Epithelial cell of alveolus of lung (primary cell): ENCODE results near the gene UFC1. TPM values are rescaled to one million over a fixed set of nuclear protein-coding genes. Genes with fewer than 3 reads are reported as not detected.

Source experiments
- total RNA-seq: library from RNA; depleted of rRNA; stranded (reverse); fragments of >200 nt; gene quantifications from 2 replicates; pipeline ENCODE4 v1.2.1, GENCODE V29; 2015

The UFC1 gene
- 52.1 and 70.3 TPM in 2 replicates for total RNA-seq

GRCh38 chr1:161153682-161154337 is at the start of gene UFC1:
TSS of gene UFC1 (plus strand) at chr1:161153978. CDS start at chr1:161153998, 20 bp downstream.

DNA sequence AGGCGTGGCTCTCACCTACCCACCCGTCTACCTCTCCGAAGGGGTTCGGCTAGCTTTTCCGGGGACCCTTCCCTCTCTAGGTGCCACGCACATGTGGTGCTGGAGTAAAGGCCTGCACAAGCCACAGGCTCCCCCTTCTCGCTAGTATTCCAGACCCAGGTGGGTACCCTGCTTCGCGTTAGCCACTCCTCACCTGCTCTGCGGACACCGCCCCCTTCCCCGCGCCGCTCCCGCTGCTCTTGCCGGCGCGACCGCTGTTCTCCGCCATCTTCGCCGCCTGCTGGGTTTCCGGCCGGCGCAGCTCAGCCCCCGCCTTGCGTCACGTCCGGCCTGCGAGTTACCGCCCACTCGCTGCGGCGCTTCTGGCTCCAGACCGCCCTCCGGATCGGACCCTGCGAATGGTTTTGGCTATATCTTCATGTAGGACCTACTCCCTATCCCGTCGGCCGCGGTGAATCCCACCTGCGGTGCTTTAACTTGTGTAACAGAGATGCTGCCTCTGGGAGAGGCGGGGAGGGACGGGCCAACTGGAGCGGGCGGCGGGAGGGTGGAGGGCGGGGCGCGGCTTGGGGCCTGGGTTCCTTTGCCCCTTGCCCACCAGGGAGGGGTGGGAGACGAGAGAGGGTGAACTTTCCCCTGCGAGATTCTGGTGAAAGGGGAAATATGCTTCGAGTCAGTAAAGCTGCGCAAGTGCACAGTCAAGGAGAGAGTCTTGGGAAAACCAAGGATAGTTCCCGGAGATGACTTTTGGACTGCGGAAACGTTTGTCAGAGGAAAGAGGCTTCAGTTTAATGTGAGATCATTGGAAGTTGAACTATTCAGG is 35.8 kb upstream of the UFC1 start, which contains the start of the genes NIT1 and PFDN2:
Gene NIT1, plus strand, starts transcription at position 347 of the 823 bp plus-strand sequence. Its CDS starts 72 bp downstream, at position 419.
Gene PFDN2, minus strand, starts transcription at position 279 of the 823 bp plus-strand sequence. Its CDS starts 11 bp downstream, at position 268.

GRCh38 chr1:161132410-161133219 is 21.2 kb upstream of the UFC1 start, which contains the start of gene DEDD:
TSS of gene DEDD (minus strand) at chr1:161132667. CDS start at chr1:161124462, 8,205 bp downstream.

GRCh38 chr1:161159087-161159912 is 5.5 kb downstream of the UFC1 start, which contains the start of gene USP21:
TSS of gene USP21 (plus strand) at chr1:161159500. CDS start at chr1:161160641, 1,141 bp downstream.

GRCh38 chr1:161165742-161166668 is 12.2 kb downstream of the UFC1 start, which contains the start of gene PPOX:
TSS of gene PPOX (plus strand) at chr1:161166426. CDS start at chr1:161166848, 422 bp downstream.

DNA sequence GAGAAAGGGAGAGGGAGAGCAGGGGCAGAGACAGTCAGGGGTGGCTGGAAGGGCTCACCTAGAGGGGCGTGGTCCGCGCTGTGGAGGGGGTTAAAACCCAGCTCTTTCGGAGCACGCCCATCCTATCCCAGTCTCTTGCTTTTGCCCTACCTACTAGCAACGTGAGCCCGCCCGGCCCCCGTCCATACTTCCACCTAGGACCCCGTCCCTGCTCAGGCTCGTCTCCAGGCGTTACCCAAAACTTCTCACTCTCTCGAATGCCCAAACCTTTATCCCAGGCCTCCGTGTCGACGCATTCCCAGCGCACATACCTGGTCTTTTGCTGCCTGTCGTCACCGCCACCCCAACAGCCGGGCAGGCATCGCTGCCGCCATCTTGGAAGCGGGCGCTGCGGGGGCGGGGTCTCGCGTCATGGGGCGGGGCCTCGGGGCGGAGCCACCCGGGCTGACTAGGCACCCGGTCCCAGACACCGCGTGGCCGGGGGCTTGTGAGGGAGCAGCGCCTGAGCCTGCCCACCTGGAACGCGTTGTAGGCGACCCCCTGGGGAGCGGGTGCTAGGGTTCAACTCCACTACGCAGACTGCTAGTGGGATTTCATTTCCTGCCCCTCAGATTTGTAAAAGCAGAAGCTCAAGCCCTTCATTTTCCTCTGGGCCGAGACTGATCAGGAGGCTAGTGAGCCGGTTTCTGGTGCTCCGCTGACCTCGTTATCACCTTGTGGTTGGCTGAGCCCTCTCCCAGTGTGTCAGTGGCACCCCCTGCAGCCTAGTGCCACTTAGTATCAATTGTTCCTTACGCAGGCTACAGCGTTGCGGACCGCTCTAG is 23.5 kb downstream of the UFC1 start, which contains the start of gene B4GALT3:
Gene B4GALT3, minus strand, starts transcription at position 396 of the 824 bp plus-strand sequence. CDS start 1,447 bp downstream, outside the sequence.

DNA sequence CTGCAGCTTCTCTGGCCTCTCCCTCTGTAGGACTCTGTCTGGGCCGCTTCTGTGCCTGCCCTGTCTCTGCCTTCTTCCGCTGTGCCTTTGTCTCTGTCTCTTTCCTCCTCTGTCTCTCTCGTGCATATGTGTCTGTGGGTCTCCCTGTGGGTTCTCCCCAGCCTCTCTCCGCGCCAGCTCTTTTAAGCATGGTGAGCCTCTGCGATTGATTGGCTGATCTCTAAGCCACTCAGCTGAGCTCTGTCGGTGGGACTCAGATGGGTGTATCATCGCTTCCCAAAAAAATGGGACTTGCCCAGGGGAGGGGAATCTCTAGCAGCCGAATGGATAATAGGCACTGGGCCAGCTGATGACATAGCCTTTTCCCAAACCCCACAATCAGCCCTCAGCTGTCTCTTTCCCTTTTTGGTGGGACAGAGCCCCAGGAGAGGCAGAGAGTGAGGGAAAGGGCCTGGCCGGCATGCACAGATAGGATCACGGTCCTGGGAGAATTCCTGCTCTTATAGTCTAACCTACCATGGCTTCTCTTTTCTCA is 45.2 kb downstream of the UFC1 start, which contains the start of gene ADAMTS4:
Gene ADAMTS4, minus strand, starts transcription at position 158 of the 535 bp plus-strand sequence. CDS start 427 bp downstream, outside the sequence.

GRCh38 chr1:161201836-161202712 is 48.3 kb downstream of the UFC1 start, which contains the start of gene NDUFS2:
TSS of gene NDUFS2 (plus strand) at chr1:161202367. CDS start at chr1:161202386, 19 bp downstream.

Other genes with a start within 250 kb of the UFC1 start
- gene ITLN2, start 199.2 kb upstream of the UFC1 start, total RNA-seq: not detected in 2 replicates
- gene F11R, start 132.8 kb upstream of the UFC1 start, total RNA-seq: 7.0 and 19.7 TPM in 2 replicates
- 14.4 and 14.6 TPM in 2 replicates for gene TSTD1, start 115.0 kb upstream of the UFC1 start, total RNA-seq
- 26.8 and 27.8 TPM in 2 replicates for gene USF1, start 108.0 kb upstream of the UFC1 start, total RNA-seq
- not detected in 2 replicates for gene ARHGAP30, start 84.1 kb upstream of the UFC1 start, total RNA-seq
- 0.65 and 0.72 TPM in 2 replicates for gene NECTIN4, start 64.4 kb upstream of the UFC1 start, total RNA-seq
- gene KLHDC9, start 55.6 kb upstream of the UFC1 start, total RNA-seq: 0.96 and 1.0 TPM in 2 replicates
- gene PFDN2, start 35.9 kb upstream of the UFC1 start, total RNA-seq: 32.3 and 71.8 TPM in 2 replicates
- 35.5 and 44.5 TPM in 2 replicates for gene NIT1, start 35.9 kb upstream of the UFC1 start, total RNA-seq
- gene DEDD, start 21.3 kb upstream of the UFC1 start, total RNA-seq: 22.4 and 25.6 TPM in 2 replicates
- gene USP21, start 5.5 kb downstream of the UFC1 start, total RNA-seq: 12.3 and 24.3 TPM in 2 replicates
- gene PPOX, start 12.4 kb downstream of the UFC1 start, total RNA-seq: 10.9 and 12.7 TPM in 2 replicates
- gene B4GALT3, start 23.5 kb downstream of the UFC1 start, total RNA-seq: 30.5 and 33.3 TPM in 2 replicates
- 7.4 and 11.0 TPM in 2 replicates for gene ADAMTS4, start 45.1 kb downstream of the UFC1 start, total RNA-seq
- gene NDUFS2, start 48.4 kb downstream of the UFC1 start, total RNA-seq: 109 and 222 TPM in 2 replicates
- 0.26 and 6.1 TPM in 2 replicates for gene FCER1G, start 61.3 kb downstream of the UFC1 start, total RNA-seq
- not detected in 2 replicates for gene APOA2, start 69.7 kb downstream of the UFC1 start, total RNA-seq
- 12.1 and 12.7 TPM in 2 replicates for gene TOMM40L, start 72.1 kb downstream of the UFC1 start, total RNA-seq
- not detected in 2 replicates for gene NR1I3, start 84.2 kb downstream of the UFC1 start, total RNA-seq
- not detected in 2 replicates for gene PCP4L1, start 104.8 kb downstream of the UFC1 start, total RNA-seq
- gene MPZ, start 156.0 kb downstream of the UFC1 start, total RNA-seq: 1.4 and 2.1 TPM in 2 replicates
- gene SDHC, start 160.4 kb downstream of the UFC1 start, total RNA-seq: 27.5 and 52.1 TPM in 2 replicates
- not detected in 2 replicates for gene CFAP126, start 213.9 kb downstream of the UFC1 start, total RNA-seq